Measurements from ENCODE around the gene SNCA.

SNCA gene

DNA sequence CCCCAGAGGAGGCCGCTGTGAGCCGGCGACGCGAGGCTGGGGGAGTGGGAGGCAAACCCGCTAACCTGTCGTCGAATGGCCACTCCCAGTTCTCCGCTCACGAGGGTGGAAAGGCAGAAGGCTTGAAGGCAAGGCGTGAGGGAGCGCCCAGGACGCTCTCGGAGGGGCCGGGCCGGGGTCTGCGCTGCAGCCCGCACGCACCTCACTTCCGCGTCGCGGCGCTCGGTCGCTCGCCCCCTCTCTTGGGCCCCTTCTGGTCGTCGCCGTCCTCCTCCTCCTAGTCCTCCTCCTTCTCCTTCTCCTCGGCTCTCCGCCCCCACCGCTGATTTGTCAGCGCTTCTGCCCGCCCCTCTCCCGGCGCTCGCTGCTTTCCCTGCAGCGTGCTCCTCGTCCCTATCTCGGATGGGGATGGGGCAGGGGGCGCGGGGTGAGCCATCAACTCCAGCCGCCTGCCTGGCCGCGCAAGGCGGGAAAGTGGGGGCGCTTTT, at the start of gene SNCA:
TSS of gene SNCA (minus strand) at position 265 of the 488 bp plus-strand sequence. CDS start 1,494 bp downstream, outside the sequence.
- no peak for DNase-seq (ENCODE audit: low read depth in 2 of 2)

DNA sequence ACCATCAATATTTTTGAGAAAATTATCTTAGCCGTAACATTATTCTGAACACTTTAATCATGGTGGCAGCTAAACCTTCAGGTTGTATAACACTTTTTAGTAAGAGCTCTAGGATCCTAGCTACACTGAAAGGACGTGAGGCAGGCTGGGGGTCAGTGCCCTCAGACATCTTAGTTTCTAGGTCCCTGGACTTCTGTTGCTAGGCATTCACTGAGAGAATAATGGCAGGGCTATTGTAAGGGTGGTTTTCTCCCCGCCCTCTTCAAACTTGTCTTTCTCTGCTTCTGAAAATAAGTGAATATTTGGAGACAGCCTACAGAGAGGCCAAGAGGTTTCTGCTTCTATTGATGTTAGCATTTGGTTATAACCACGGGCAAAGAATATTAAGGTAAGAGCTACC, 42.3 kb upstream of the SNCA start:
- no peak for DNase-seq (ENCODE audit: low read depth in 2 of 2)

DNA sequence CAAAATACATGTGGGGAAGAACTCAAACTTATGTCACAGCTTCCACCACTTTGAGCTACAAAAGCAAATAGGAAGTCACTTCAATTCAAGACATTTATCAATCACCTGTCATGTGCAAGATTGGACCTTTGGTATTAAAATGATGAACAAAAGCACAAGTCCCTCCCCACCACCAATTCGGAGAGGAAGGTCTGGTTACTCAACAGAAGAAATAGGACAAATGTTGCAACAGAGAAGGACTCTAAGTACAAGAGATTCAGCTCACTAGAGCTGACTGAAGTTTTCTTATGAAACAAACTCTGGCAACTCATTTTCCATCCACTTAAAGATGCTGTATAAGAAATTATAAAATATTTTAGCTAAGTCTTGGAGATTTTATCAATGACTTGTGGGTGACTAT, 41.6 kb upstream of the SNCA start:
- DNase-seq (ENCODE audit: low read depth in 2 of 2): no peak

DNA sequence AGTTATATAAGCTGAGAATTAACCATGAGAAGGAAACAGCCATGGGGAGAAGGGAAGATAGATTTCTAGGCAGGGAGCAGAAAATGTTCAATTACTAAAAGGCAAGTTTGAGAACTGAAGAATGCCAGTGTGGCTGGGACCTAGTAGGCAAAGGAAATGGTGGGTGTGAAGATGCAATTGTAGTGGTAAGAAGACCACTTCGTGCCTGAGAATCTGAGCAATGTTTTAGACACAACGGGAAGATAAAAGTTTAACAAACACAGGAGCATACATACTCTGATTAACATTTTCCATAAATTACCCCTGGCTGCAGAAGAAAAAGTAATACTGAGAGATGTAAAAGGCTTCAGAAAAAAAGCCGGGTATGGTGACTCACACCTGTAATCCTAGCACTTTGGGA, 39.6 kb upstream of the SNCA start:
- no peak for DNase-seq (ENCODE audit: low read depth in 2 of 2)

DNA sequence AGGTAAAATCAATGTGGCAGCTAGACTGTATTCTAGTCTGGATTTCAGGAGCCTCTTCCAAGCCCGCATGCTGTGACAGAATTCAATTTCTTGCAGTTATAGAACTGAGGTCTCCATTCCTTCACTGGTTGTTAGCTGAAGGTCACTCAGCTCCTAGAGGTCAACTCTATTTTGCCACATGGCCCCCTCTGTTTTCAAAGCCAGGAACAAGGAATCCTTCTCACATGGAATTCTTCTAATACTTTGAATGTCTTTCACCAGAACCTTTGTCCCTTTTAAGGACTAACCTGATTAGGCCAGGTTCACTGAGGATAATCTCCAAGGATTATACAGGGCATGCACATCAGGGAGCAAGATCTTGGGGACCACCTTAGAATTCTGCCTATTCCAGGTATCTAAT, 34.2 kb upstream of the SNCA start:
- no peak for DNase-seq (ENCODE audit: low read depth in 2 of 2)

GRCh38 chr4:89868999-89869589, 32.1 kb upstream of the SNCA start:
- DNase-seq (ENCODE audit: low read depth in 2 of 2): no peak

GRCh38 chr4:89868276-89868675, 31.3 kb upstream of the SNCA start:
- DNase-seq (ENCODE audit: low read depth in 2 of 2): no peak

GRCh38 chr4:89863533-89863932, 26.6 kb upstream of the SNCA start:
- DNase-seq (ENCODE audit: low read depth in 2 of 2): no peak

- DNase-seq (ENCODE audit: low read depth in 2 of 2): no peak
Measured at GRCh38 chr4:89860971-89861370, 24.0 kb upstream of the SNCA start.

DNA sequence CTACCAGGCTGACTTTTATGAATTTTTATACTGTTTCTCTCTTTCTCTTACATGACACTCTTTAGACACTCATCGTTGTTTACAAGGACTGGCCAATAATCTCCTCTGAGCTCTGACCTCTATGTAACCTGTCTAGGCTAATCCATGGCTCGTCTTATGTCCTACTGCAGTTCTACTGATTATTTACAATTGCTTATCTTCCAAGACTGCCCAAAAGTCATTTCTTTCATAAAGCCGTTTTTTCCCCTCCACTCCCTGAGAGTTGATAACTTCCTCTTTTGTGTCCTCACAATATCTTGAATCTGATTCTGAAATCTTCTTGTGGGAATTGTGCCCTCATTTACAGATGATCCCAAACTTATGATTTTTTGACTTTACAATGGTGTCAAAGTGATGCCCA, 18.3 kb upstream of the SNCA start:
- DNase-seq (ENCODE audit: low read depth in 2 of 2): no peak

DNA sequence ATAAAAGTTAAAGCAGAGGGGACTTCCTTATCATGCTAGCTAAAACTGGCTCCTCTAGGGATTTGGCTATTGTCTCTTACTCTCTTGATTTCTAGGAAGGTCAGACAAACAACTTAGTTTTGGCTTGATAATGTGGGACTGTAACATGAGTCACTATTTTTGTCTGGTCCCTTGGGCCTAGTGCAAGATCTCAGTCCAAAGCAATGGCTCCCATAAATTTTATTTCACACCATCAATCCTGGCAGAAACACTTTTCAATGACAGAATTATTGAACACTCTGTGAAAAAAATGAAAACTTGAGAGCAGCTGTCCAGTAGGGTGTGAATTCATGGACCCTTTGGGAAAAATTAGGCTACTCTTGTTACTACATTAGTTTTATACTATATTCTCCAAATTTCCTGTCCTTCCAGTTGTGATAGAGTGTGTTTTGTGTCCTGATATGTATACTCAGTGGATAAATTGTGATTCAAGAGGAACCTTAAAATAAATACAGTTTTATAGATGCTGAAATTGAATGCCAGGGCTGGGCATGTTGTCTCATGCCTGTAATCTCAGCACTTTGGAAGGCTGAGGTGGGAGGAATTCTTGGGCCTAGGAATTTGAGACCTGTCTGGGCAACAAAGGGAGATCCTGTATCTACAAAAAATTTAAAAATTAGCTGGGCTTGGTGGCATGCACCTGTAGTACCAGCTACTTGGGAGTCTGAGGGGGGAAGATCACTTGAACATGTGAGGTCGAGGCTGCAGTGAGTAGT, 10.8 kb upstream of the SNCA start:
- DNase-seq (ENCODE audit: low read depth in 2 of 2): no peak

- no peak for DNase-seq (ENCODE audit: low read depth in 2 of 2)
Measured at GRCh38 chr4:89839558-89839957, 2.6 kb upstream of the SNCA start.

GRCh38 chr4:89837993-89838390, 1.0 kb upstream of the SNCA start:
- no peak for DNase-seq (ENCODE audit: low read depth in 2 of 2)

DNA sequence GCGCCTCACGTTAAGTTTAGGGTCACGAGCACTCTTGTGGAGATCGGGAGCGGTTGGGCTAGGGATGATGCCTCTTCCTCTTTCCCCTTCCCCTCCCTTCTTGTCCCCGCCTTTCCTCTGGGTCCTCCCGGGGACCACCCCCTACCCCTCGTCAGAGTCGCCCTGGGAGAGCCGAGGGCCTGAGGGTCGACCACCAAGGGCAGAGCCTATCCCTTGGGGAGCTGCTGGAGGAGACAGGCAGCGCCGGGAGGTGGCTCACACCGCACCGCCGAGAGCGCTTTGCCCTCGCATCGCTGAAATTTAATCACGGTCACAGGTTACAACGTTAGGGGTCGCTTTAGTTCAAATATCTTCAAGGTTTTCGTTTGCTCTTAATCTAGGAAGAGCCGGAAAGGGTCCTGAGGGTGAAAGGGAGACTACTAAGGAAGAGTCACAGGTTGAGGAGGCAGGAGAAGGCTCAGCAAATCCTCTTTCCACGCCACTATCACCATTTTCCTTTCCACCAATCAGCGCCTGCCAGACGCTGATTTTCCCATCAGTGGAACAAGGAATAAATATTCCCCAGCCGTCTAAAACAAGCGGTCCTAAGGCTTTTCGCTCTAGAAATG, 528 bp upstream of the SNCA start:
- DNase-seq (ENCODE audit: low read depth in 2 of 2): no peak

DNA sequence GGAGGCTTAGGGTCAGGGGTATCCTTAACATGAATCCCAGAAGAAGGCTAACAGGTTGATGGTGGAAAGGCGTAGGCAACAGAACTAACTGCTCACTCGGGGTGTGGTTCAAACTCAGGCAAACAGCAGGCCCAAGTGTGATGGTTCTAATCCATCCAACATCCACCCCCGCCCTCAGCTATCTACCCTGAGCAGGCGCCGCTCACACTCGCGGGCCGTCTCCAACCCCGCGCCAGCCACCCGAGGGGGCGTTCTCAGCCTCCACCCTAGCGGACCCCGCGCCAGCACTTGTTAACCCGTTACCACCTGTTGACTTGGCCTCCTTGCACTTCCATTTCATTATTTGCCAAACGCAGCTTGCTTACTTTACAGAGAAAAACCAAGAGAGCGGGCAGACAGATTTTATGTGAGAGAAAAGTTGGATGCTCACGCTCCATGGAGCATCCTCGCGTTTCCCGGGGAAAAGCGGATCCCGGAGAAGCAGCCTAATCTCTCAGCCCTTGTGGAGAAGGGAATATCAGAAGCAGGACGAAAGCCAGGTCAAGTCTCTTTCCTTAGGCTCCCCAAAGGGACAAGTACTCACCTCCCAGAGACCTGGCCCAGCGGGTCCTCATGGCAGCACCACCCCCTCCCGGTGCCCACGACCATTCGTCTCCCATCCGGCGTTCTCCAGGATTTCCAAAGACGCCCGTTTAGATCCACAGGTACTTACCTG, 773 bp downstream of the SNCA start:
- no peak for DNase-seq (ENCODE audit: low read depth in 2 of 2)

DNA sequence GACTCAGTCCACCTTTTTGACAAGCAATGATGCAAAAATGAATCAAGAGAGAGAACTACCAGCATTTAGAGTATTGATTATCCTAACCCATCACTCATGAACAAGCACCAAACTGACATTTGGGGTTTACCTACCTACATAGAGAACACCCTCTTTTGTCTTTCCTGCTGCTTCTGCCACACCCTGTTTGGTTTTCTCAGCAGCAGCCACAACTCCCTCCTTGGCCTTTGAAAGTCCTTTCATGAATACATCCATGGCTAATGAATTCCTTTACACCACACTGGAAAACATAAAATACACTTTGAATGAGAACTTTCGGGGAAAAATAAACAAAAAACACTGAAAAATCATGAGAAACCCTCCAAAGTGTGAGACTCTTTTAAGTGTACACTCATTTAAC, 1.5 kb downstream of the SNCA start:
- DNase-seq (ENCODE audit: low read depth in 2 of 2): no peak

DNA sequence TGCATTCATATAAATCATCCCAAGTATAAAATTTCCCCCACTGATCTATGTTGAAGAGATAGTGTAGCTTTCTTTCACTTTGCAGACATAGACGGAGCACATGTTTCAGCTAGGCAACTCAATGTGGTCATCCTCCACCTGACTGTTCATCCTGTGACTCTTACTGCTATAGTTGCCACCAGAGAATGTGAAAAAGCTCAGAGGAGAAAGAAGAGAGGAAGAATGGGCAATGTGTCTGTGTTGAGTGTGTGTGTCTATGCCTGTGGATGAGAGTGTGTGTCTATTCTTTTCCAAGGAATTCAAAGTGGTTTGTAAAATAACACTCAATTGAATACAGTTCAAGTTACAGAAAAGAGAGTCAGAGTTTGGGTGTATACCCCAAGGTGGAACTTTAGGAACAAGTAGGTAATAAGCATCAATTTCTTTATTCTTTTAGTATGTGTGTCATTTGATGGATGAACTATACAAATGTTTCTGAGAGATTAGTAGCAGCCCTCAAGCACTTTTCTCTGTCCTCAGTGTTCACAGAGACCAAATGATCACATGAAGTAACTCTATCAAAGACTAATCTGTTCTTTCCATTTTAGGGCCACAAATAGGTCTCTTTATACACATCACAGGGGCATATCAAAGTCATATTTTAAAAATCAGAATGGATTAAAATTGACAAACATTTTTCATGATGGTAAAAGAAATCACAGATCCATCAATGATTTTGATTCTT, 2.3 kb downstream of the SNCA start:
- DNase-seq (ENCODE audit: low read depth in 2 of 2): no peak

GRCh38 chr4:89829470-89830138, 7.4 kb downstream of the SNCA start:
- no peak for DNase-seq (ENCODE audit: low read depth in 2 of 2)

- no peak for DNase-seq (ENCODE audit: low read depth in 2 of 2)
Measured at GRCh38 chr4:89823416-89823815, 13.5 kb downstream of the SNCA start.

GRCh38 chr4:89821612-89822011, 15.3 kb downstream of the SNCA start:
- no peak for DNase-seq (ENCODE audit: low read depth in 2 of 2)

- no peak for DNase-seq (ENCODE audit: low read depth in 2 of 2)
Measured at GRCh38 chr4:89820010-89820409, 17.0 kb downstream of the SNCA start.
